Left lung (tissue), 10 donors: Measurements from ENCODE around the gene GON7. TPM values are rescaled to one million over a fixed set of nuclear protein-coding genes. Genes with fewer than 3 reads are reported as not detected.

Source experiments
- ATAC-seq: fragments of 200-7000 bp; cut with Tn5 transposase; one replicate; pipeline ENCODE4 v1.9.1; 2020; ENCODE audit warnings: moderate library complexity
- DNase-seq, 4 donors: peaks; one replicate each; pipeline ENCODE4 v3.0.0-alpha.2; 2013 to 2020
- H3K27ac ChIP-seq, 2 donors: fragments of 200-600 bp; sonication (generic) in 1 of 2; one replicate each; pipeline versions ENCODE4 v1.5.0 to v1.8.0; 2020 to 2021
- H3K27me3 ChIP-seq, 2 donors: fragments of 200-600 bp; sonication (generic) in 1 of 2; one replicate each; pipeline versions ENCODE4 v1.5.0 to v1.8.0; 2020 to 2021
- H3K36me3 ChIP-seq, 2 donors: fragments of 200-600 bp; sonication (generic) in 1 of 2; one replicate each; pipeline versions ENCODE4 v1.5.0 to v1.8.0; 2020 to 2021
- H3K4me1 ChIP-seq, 2 donors: fragments of 200-600 bp; one replicate each; pipeline ENCODE4 v1.8.0; 2021
- H3K4me3 ChIP-seq, 2 donors: fragments of 200-600 bp; sonication (generic) in 1 of 2; one replicate each; pipeline versions ENCODE4 v1.5.0 to v1.8.0; 2020 to 2021; ENCODE audit warnings: mild to moderate bottlenecking in 1 of 2
- H3K9me3 ChIP-seq, 2 donors: fragments of 200-600 bp; sonication (generic) in 1 of 2; one replicate each; pipeline versions ENCODE4 v1.5.0 to v1.8.0; 2020 to 2021
- intact Hi-C, 2 donors: fragments of 100-400 bp; cut with DNase I; formaldehyde crosslinking; loops; one replicate each; pipeline versions ENCODE4 v1.11.2 to v1.14.2; 2022
- polyA plus RNA-seq, 6 donors: library from polyadenylated mRNA; unstranded; fragments of 120-200 nt; gene quantifications; one replicate each; pipeline ENCODE4 v1.2.1, GENCODE V29; 2013; ENCODE audit not compliant: insufficient read length in 6 of 6
- total RNA-seq, 2 donors: library from RNA; stranded (reverse); fragmentation: NEBNext Ultra II Directional; extraction: Animal tissue kit (Norgen Biotek cat#: 25700); gene quantifications; one replicate each; pipeline ENCODE4 v1.2.1, GENCODE V29; 2021
- TF ChIP-seq, protein P1 (sequence below), 2 donors: fragments of 200-600 bp; sonication (generic) in 1 of 2; IDR thresholded peaks; one replicate each; pipeline versions ENCODE4 v1.5.0 to v1.8.0; 2021; ENCODE audit warnings: antibody characterized with exemption in 2 of 2
- donor health status: DM: no; HTN: yes; CAD: no.
- donor health status: DM: no; HTN: no; CAD: no.

Gene GON7
- total and polyA plus RNA-seq, 8 donors, result 11.7 to 16.5 (median 13.3) TPM

DNA sequence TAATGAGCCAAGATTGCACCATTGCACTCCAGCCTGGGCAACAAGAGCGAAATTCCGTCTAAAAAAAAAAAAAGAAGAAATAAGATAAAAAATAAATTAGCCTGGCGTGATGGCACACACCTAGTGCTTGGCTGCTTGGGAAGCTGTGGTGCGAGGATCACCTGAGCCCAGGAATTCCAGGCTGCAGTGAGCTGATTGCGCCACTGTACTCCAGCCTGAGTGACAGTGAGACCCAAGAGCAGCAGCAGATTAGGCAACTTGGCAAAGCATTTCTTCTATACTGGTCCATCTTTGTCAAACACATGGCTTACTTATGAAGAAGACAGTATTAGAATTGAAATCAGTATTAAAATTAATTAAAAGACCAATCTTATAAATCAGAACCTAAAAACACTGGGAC is 6.3 kb downstream of the GON7 start:
- ATAC-seq, result peak; percentile 91
- Histone ChIP-seq H3K36me3 (no peaks in the 10 kb centered on the region), H3K27me3 (no peaks in the 10 kb centered on the region), H3K4me1 (peaks cover 0 to 10% of the 10 kb centered on the region in 2 donors), H3K4me3 (no peak overlapping the region), H3K27ac (no peak overlapping the region), H3K9me3 (no peaks in the 10 kb centered on the region)
- intact Hi-C loops, result no loop called here
- DNase-seq, result peak in 1 of 4 donors; percentile 50
- TF ChIP-seq, protein P1, sequence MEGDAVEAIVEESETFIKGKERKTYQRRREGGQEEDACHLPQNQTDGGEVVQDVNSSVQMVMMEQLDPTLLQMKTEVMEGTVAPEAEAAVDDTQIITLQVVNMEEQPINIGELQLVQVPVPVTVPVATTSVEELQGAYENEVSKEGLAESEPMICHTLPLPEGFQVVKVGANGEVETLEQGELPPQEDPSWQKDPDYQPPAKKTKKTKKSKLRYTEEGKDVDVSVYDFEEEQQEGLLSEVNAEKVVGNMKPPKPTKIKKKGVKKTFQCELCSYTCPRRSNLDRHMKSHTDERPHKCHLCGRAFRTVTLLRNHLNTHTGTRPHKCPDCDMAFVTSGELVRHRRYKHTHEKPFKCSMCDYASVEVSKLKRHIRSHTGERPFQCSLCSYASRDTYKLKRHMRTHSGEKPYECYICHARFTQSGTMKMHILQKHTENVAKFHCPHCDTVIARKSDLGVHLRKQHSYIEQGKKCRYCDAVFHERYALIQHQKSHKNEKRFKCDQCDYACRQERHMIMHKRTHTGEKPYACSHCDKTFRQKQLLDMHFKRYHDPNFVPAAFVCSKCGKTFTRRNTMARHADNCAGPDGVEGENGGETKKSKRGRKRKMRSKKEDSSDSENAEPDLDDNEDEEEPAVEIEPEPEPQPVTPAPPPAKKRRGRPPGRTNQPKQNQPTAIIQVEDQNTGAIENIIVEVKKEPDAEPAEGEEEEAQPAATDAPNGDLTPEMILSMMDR (IDR thresholded peaks at IDR 0.05), result no peak

DNA sequence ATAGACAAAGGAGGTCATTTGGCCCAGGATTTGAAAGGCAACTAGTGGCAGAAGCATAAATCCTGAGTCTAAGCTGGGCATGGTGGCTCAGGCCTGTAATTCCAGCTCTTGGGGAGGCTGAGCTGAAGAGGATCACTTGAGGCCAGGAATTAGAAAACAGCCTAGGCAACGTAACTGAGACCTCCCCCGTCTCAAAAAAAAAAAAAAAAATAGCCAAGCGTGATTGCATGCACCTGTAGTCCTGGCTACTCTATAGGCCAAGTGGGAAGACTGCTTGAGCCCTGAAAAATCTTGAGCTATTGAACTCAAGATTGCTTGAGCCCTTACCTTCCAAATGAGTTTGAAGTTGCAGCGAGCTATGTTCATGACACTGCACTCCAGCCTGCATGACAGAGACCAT is 7.8 kb downstream of the GON7 start:
- intact Hi-C loops, result no loop called here
- Histone ChIP-seq H3K27me3 (no peaks in the 10 kb centered on the region), H3K36me3 (no peaks in the 10 kb centered on the region), H3K9me3 (no peaks in the 10 kb centered on the region), H3K27ac (no peak overlapping the region), H3K4me1 (no peaks in the 10 kb centered on the region), H3K4me3 (no peak overlapping the region)
- ATAC-seq, result no peak
- TF ChIP-seq, protein P1 (IDR thresholded peaks at IDR 0.05), result no peak
- no peak for DNase-seq

DNA sequence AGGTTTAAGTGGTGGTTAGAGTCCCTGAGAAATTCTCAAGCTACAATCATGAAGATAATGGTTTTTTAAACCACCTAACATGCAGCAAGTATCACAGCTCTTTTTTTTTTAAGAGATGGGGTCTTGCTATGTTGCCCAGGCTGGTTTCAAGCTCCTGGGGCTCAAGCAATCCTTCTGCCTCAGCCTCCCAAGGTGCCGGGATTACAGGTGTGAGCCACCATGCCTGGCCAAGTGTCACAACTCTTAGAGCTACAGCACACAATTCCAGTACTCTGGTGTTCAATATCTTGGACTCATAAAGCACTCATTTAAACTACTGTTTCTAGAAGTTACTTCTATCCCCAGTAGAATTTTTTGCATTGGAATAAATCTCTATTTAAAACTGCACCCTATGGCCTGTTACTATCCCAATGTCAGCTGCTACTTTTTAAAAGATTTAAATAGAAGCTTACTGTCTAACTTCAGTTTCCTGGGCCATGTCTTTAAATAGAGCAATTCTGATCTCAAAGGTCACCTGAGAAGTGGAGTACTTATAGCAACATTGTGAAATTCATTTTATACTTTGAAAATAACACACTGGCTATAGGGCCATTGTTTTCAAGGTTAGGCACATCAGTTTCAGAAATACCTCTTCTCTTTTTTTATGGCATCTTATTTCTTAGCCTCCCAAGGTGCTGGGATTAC is 11.4 kb downstream of the GON7 start:
- TF ChIP-seq, protein P1 (IDR thresholded peaks at IDR 0.05), result no peak
- Histone ChIP-seq H3K4me3 (no peak overlapping the region), H3K27me3 (no peaks in the 10 kb centered on the region), H3K27ac (no peak overlapping the region), H3K9me3 (no peaks in the 10 kb centered on the region), H3K4me1 (no peaks in the 10 kb centered on the region), H3K36me3 (peaks cover 0 to 8% of the 10 kb centered on the region in 2 donors)
- DNase-seq, result no peak
- intact Hi-C loops, result no loop called here
- peak; percentile 41 for ATAC-seq

DNA sequence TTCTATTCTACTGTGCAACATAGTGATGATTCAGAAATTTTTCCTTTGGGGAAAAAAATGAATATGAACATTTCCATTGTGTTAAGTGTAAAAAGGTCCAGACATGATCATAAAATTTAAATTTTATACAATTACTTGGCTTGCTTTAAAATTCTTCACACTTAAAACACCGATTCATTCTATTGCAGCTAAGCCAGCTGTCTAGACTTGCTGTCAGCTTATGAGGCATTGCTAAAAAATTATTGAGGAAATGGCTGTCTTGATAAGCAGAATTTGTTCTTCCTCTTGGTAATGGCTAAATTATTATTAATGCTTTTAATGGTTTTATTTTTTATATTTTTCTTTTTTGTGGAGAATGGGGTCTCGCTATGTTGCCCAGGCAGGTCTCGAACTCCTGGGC is 19.9 kb downstream of the GON7 start:
- intact Hi-C loops, result no loop called here
- Histone ChIP-seq H3K27me3 (no peaks in the 10 kb centered on the region), H3K36me3 (peaks cover 0 to 36% of the 10 kb centered on the region in 2 donors), H3K4me3 (peak overlapping the region in 1 of 2 donors; percentile 94), H3K4me1 (peaks cover 17 to 41% of the 10 kb centered on the region in 2 donors), H3K9me3 (no peaks in the 10 kb centered on the region), H3K27ac (no peak overlapping the region)
- DNase-seq (no peak), ATAC-seq (no peak)
- TF ChIP-seq, protein P1 (IDR thresholded peaks at IDR 0.05), result no peak

DNA sequence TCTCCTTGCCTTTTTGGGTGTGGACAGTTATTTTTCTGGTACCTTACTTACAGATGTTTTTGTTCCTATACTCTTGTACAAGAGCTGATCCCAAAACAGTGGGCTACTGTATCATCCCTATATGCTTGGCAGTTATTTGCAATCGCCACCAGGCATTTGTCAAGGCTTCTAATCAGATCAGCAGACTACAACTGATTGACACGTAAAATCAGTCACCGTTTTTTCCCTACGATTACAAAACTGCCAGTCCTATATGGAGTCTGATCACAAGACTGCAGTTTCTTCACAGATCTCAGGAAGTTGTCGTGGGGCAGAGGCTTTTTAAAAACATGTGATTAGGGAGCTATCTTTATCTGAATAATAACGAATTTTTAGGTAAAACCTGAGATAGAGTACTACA is 20.4 kb downstream of the GON7 start:
- Histone ChIP-seq H3K27me3 (no peaks in the 10 kb centered on the region), H3K4me1 (peaks cover 17 to 41% of the 10 kb centered on the region in 2 donors), H3K36me3 (peaks cover 0 to 39% of the 10 kb centered on the region in 2 donors), H3K4me3 (peak overlapping the region in 1 of 2 donors; percentile 94), H3K27ac (peak overlapping the region in 1 of 2 donors; percentile 97), H3K9me3 (no peaks in the 10 kb centered on the region)
- TF ChIP-seq, protein P1 (IDR thresholded peaks at IDR 0.05), result no peak
- ATAC-seq, result no peak
- intact Hi-C loops, result no loop called here
- no peak for DNase-seq
